Trophoblast cell (in vitro differentiated cells and primary cell): ENCODE results near the gene ATP8A2.

Experiments used
- DNase-seq, 2 donors: peaks; one replicate each; pipeline ENCODE4 v3.0.0-alpha.2; 2016
- H2AFZ ChIP-seq: 2 replicates; pipeline ENCODE4 v1.6.1; 2013; ENCODE audit warnings: low read length, moderate library complexity, mild to moderate bottlenecking; ENCODE audit not compliant: insufficient read depth, poor library complexity
- H2AK5ac ChIP-seq: 2 replicates; pipeline ENCODE4 v1.6.1; 2013; ENCODE audit warnings: mild to moderate bottlenecking, low read length
- H2BK120ac ChIP-seq: 2 replicates; pipeline ENCODE4 v1.6.1; 2013; ENCODE audit warnings: low read length, mild to moderate bottlenecking, moderate library complexity; ENCODE audit not compliant: insufficient read depth, poor library complexity
- H2BK12ac ChIP-seq: 2 replicates; pipeline ENCODE4 v1.6.1; 2013; ENCODE audit warnings: mild to moderate bottlenecking, low read length, moderate library complexity
- H2BK5ac ChIP-seq: 2 replicates; pipeline ENCODE4 v1.6.1; 2013; ENCODE audit warnings: low read length, low read depth, moderate library complexity, mild to moderate bottlenecking; ENCODE audit not compliant: poor library complexity
- H3K14ac ChIP-seq: 2 replicates; pipeline ENCODE4 v1.6.1; 2013; ENCODE audit warnings: mild to moderate bottlenecking, low read length
- H3K18ac ChIP-seq: 2 replicates; pipeline ENCODE4 v1.6.1; 2013; ENCODE audit warnings: mild to moderate bottlenecking, low read length
- H3K23ac ChIP-seq: 2 replicates; pipeline ENCODE4 v1.6.1; 2013; ENCODE audit warnings: low read length
- H3K27ac ChIP-seq: 2 replicates; pipeline ENCODE4 v1.5.1; 2013; ENCODE audit warnings: low read depth, mild to moderate bottlenecking, inconsistent platforms, low read length, moderate library complexity
- H3K27me3 ChIP-seq: 2 replicates; pipeline ENCODE4 v1.6.1; 2013; ENCODE audit warnings: inconsistent platforms, mild to moderate bottlenecking, low read length, moderate library complexity; ENCODE audit not compliant: insufficient read depth
- H3K36me3 ChIP-seq, 2 experiments: 1 replicate in 1 of 2; 2 replicates in 1 of 2; pipeline ENCODE4 v1.6.1; 2013; ENCODE audit warnings: low read length in 2 of 2, mild to moderate bottlenecking in 2 of 2, moderate library complexity in 1 of 2; ENCODE audit not compliant: insufficient read depth in 2 of 2, control insufficient read depth in 1 of 2
- H3K4ac ChIP-seq: 2 replicates; pipeline ENCODE4 v1.6.1; 2013; ENCODE audit warnings: low read depth, mild to moderate bottlenecking, low read length, moderate library complexity
- H3K4me1 ChIP-seq, 2 experiments: 1 replicate in 1 of 2; 2 replicates in 1 of 2; pipeline ENCODE4 v1.6.1; 2013; ENCODE audit warnings: low read length in 2 of 2, mild to moderate bottlenecking in 2 of 2, moderate library complexity in 1 of 2; ENCODE audit not compliant: insufficient read depth in 2 of 2, control insufficient read depth in 1 of 2
- H3K4me2 ChIP-seq: 2 replicates; pipeline ENCODE4 v1.6.1; 2013; ENCODE audit warnings: inconsistent platforms, mild to moderate bottlenecking, low read length, moderate library complexity
- H3K4me3 ChIP-seq: 2 replicates; pipeline ENCODE4 v1.5.1; 2013; ENCODE audit warnings: mild to moderate bottlenecking, low read depth, low read length, inconsistent platforms
- H3K79me1 ChIP-seq: one replicate; pipeline ENCODE4 v1.6.1; 2013; ENCODE audit warnings: low read length
- H3K79me2 ChIP-seq: 2 replicates; pipeline ENCODE4 v1.6.1; 2013; ENCODE audit warnings: low read length, mild to moderate bottlenecking; ENCODE audit not compliant: control insufficient read depth, insufficient read depth, poor library complexity
- H3K9ac ChIP-seq: 2 replicates; pipeline ENCODE4 v1.6.1; 2013; ENCODE audit warnings: mild to moderate bottlenecking, low read length
- H3K9me3 ChIP-seq: 2 replicates; pipeline ENCODE4 v1.6.1; 2013; ENCODE audit warnings: low read depth, mild to moderate bottlenecking, control low read depth, inconsistent platforms, low read length; ENCODE audit not compliant: insufficient read depth
- H4K12ac ChIP-seq: 2 replicates; pipeline ENCODE4 v1.6.1; 2013; ENCODE audit warnings: low read depth, mild to moderate bottlenecking, low read length, moderate library complexity
- H4K8ac ChIP-seq: 2 replicates; pipeline ENCODE4 v1.6.1; 2013; ENCODE audit warnings: low read depth, mild to moderate bottlenecking, low read length, moderate library complexity
- H4K91ac ChIP-seq: one replicate; pipeline ENCODE4 v1.6.1; 2013; ENCODE audit warnings: low read depth, mild to moderate bottlenecking, low read length, moderate library complexity
- WGBS: extraction: QIAGEN DNeasy Blood & Tissue Kit; methylation state at CpG from one replicate; pipeline ENCODE4 v1.1.7; 2013; ENCODE audit warnings: missing lambda C conversion rate; ENCODE audit not compliant: insufficient read length, insufficient coverage; ENCODE audit errors: extremely low coverage; 5-methylcytosine and 5-hydroxymethylcytosine counted together

The ATP8A2 gene

DNA sequence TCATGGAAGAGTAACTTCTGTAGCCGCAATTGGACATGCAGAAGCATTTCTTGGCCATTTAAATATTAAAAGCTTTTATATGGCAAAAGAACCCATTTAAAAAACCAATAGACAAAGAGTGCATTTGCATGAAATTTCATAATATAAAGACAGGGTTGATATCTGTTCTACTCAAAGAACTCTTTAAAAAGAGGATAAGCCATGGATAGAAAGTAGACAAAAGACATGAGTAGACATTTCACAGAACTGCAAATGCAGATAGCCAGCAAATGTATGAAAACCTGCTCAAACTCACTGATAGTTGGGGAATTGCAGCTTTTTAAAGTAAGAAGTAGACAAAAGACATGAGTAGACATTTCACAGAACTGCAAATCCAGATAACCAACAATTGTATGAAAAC lies 462.0 kb downstream of the ATP8A2 start:
- no CpG with 5 or more reads among the region's 1 CpG for WGBS
- no peaks in the 10 kb centered on the region for H3K27me3 ChIP-seq
- no peak for DNase-seq

DNA sequence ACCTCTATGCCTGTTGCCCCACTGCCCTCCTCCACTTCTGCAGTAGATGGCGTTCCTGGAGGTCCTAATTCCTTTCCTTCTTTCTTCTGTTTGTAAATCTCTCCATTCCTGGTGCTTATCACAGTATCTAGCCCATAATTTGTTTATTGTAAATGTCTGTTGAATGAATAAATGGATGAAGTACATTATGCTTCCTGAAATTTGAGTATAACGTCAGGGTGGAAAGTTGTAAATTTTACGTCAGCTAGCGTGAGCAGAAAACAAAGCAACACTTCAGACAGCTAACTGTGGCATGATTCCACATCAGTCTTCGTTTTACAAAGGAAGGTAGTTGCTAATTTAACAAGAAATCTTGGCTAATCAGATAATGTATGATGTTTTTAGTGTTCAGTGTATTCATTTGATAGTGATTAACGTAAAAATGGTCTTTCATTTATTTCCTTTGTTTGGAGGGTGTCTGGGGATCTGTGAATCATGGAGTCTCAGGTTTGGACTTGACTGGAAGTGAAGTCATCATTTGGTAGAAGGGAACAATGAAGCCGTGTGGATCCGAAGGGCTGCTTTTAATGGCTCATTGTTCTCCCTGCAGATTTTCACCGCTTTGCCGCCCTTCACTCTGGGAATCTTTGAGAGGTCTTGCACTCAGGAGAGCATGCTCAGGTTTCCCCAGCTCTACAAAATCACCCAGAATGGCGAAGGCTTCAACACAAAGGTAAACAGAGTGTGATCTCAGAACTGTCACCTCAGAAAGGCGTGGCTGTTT lies 465.0 kb downstream of the ATP8A2 start:
- H2AFZ ChIP-seq, result no peak overlapping the region
- no peaks in the 10 kb centered on the region for H3K79me1 ChIP-seq
- no peak overlapping the region for H3K4me2 ChIP-seq
- H3K79me2 ChIP-seq, result no peaks in the 10 kb centered on the region
- no CpG with 5 or more reads among the region's 12 CpGs for WGBS
- H4K8ac ChIP-seq, result no peak overlapping the region
- H3K4me1 ChIP-seq, result no peaks in the 10 kb centered on the region
- no peak overlapping the region for H3K4me3 ChIP-seq
- no peak overlapping the region for H2BK5ac ChIP-seq
- no peak overlapping the region for H4K91ac ChIP-seq
- H2BK120ac ChIP-seq, result no peak overlapping the region
- H3K27me3 ChIP-seq, result no peaks in the 10 kb centered on the region
- no peak overlapping the region for H3K23ac ChIP-seq
- H3K9me3 ChIP-seq, result no peaks in the 10 kb centered on the region
- no peak overlapping the region for H3K18ac ChIP-seq
- no peak overlapping the region for H2BK12ac ChIP-seq
- no peaks in the 10 kb centered on the region for H3K36me3 ChIP-seq
- H3K14ac ChIP-seq, result no peak overlapping the region
- no peak for DNase-seq
- H3K9ac ChIP-seq, result no peak overlapping the region
- no peak overlapping the region for H4K12ac ChIP-seq
- no peak overlapping the region for H2AK5ac ChIP-seq
- no peak overlapping the region for H3K4ac ChIP-seq
- H3K27ac ChIP-seq, result no peak overlapping the region

More for the DNA sequence above, 462.0 kb downstream of the ATP8A2 start:
- H2AK5ac ChIP-seq, result no peak overlapping the region
- no peak overlapping the region for H2BK120ac ChIP-seq
- no peak overlapping the region for H3K9ac ChIP-seq
- H2AFZ ChIP-seq, result no peak overlapping the region
- no peaks in the 10 kb centered on the region for H3K36me3 ChIP-seq
- H4K12ac ChIP-seq, result no peak overlapping the region
- H2BK5ac ChIP-seq, result no peak overlapping the region
- H2BK12ac ChIP-seq, result no peak overlapping the region
- no peak overlapping the region for H3K4ac ChIP-seq
- no peak overlapping the region for H3K14ac ChIP-seq
- H3K79me2 ChIP-seq, result no peaks in the 10 kb centered on the region
- no peaks in the 10 kb centered on the region for H3K9me3 ChIP-seq
- H3K18ac ChIP-seq, result no peak overlapping the region
- no peak overlapping the region for H3K27ac ChIP-seq
- no peaks in the 10 kb centered on the region for H3K79me1 ChIP-seq
- H3K4me3 ChIP-seq, result no peak overlapping the region
- no peak overlapping the region for H3K4me2 ChIP-seq
- no peaks in the 10 kb centered on the region for H3K4me1 ChIP-seq
- H3K23ac ChIP-seq, result no peak overlapping the region
- H4K8ac ChIP-seq, result no peak overlapping the region
- no peak overlapping the region for H4K91ac ChIP-seq

DNA sequence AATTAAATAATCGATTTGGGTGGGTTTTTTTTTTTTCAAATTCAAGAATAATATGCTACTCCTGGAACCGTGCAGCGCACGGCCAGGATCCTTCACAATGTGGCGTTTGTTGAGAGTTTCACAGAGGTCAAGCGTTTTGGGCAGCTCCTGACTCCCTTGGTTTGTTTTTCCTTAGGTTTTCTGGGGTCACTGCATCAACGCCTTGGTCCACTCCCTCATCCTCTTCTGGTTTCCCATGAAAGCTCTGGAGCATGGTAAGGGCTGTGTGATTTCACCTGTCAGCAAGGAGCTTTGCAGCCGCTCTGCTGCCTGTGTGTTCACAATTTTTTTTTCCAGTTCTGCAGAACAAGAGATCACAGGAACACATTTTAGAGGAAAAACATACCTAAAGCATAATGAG lies 467.6 kb downstream of the ATP8A2 start:
- Histone ChIP-seq H3K18ac (no peak overlapping the region), H3K79me1 (no peaks in the 10 kb centered on the region), H3K36me3 (no peaks in the 10 kb centered on the region), H3K4ac (no peak overlapping the region), H4K8ac (no peak overlapping the region), H3K4me3 (no peak overlapping the region), H3K4me1 (no peaks in the 10 kb centered on the region), H2BK5ac (no peak overlapping the region), H2BK12ac (no peak overlapping the region), H2AK5ac (no peak overlapping the region), H4K12ac (no peak overlapping the region), H2AFZ (no peak overlapping the region), H3K27me3 (no peaks in the 10 kb centered on the region), H4K91ac (no peak overlapping the region), H3K9ac (no peak overlapping the region), H3K9me3 (no peaks in the 10 kb centered on the region), H3K14ac (no peak overlapping the region), H3K79me2 (no peaks in the 10 kb centered on the region), H3K4me2 (no peak overlapping the region), H3K23ac (no peak overlapping the region), H3K27ac (no peak overlapping the region), H2BK120ac (no peak overlapping the region)
- no peak for DNase-seq
- WGBS, result 100% methylated on average over 1 of the region's 8 CpGs

DNA sequence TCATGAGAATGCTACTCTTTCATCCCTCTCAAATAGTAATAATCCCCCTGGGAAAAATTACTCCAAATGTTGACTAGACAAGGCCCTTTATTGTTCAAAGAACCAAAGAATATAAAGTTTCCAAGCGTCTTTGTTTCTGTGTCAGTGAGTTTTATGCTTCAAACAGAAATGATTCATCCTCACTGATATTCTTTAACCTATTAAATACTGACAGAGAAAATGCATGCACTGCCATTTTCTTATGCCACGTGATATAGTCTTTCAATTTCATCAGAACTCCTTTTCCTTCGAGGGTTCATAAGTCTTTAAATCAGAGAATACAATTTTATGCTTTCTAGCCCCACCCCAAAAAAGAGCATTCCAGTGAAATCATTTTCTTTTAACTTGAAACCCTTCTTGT lies 468.5 kb downstream of the ATP8A2 start:
- Histone ChIP-seq H3K79me2 (no peaks in the 10 kb centered on the region), H3K36me3 (no peaks in the 10 kb centered on the region), H4K91ac (no peak overlapping the region), H2BK120ac (no peak overlapping the region), H3K18ac (no peak overlapping the region), H3K4me2 (no peak overlapping the region), H3K9me3 (no peaks in the 10 kb centered on the region), H2BK12ac (no peak overlapping the region), H3K4ac (no peak overlapping the region), H3K9ac (no peak overlapping the region), H4K12ac (no peak overlapping the region), H3K27ac (no peak overlapping the region), H3K14ac (no peak overlapping the region), H2AFZ (no peak overlapping the region), H4K8ac (no peak overlapping the region), H3K27me3 (no peaks in the 10 kb centered on the region), H3K79me1 (no peaks in the 10 kb centered on the region), H2BK5ac (no peak overlapping the region), H3K4me1 (no peaks in the 10 kb centered on the region), H2AK5ac (no peak overlapping the region), H3K4me3 (no peak overlapping the region), H3K23ac (no peak overlapping the region)
- no peak for DNase-seq
- WGBS, result no CpG with 5 or more reads among the region's 3 CpGs
